Stimulated activated CD8-positive, alpha-beta memory T cell treated with anti-CD3 and anti-CD28 coated beads, Interleukin-2, amount 100 ng/mL, for 48 hours (primary cell): ENCODE measurements around the gene PICK1.
A peak's percentile ranks its signal among the peaks of the same experiment; 100 is the strongest.

ENCODE experiments used
- DNase-seq, 2 donors: peaks; one replicate each; pipeline ENCODE4 v3.0.0-alpha.2; 2020; ENCODE audit warnings: low read depth in 2 of 2

The PICK1 gene

GRCh38 chr22:38049812-38050619 is 7.2 kb upstream of the PICK1 start:
- DNase-seq = no peak

DNA sequence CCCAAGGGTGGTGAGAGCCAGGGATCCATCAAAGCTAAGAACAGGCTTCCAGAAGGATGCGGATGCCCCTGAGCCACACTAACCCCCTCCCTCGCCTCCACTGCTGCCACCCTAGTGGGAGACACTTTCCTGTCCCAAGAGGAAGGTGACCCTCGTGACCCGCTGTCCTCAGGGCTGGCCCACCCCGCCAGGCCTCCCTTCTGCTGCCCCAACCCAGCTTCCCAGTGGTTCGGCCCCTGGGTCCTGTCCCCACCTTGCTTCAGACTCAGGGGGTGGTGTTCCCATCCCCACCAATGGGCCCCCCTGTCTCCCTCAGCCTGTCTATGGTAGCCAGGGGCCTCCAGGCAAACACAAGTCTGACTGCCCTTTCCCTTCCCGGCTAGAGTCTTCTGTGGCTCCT is 6.5 kb upstream of the PICK1 start:
- DNase-seq = no peak

GRCh38 chr22:38051261-38051660 is 5.9 kb upstream of the PICK1 start:
- no peak for DNase-seq

DNA sequence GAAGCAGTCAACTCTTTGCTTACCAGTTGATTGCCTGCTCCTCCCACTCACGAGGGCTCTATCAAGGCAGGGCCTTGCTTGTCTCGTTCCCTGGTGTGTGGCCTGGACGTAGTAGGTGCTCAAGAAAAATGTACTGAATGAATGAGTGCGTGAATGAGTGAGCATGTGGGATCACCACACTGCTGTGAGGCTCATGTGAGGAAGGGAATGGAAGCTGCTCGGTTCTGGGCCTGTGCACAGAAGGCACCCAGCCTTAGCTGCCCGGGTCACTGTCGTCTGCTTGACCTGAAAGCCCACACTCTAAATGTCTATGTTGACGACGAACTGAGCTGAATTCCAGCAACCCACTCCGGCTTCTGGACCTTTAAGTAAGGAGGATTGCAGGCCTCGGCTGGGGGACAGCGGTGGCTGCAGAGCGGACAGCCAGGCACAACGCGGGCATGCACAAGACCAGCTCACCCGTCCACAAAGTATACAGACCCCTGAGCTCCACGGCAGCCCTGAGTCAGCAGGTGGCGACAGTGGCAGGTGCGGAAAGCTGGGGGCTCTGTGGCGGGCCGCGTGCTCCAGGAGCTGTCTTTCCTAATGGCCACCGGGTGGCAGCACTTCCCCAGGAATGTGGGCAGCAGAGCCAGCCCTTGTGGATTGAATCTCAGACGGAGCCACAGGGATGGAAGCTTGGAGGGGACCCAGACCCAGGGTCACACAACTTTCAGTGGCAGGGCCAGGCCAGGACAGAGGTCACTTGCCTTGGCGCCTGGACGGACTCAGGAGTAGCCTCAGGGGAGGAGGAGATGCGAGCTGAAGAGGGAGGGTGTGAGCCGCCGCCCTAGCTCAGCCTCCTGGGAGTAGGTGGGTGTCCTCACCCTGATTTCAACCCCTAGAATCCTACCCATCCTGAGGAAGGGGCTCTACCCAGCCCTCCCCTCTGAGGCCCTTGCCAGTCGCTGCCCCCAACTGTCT is 5.0 kb upstream of the PICK1 start:
- peak; percentile 66 to 67 for DNase-seq

DNA sequence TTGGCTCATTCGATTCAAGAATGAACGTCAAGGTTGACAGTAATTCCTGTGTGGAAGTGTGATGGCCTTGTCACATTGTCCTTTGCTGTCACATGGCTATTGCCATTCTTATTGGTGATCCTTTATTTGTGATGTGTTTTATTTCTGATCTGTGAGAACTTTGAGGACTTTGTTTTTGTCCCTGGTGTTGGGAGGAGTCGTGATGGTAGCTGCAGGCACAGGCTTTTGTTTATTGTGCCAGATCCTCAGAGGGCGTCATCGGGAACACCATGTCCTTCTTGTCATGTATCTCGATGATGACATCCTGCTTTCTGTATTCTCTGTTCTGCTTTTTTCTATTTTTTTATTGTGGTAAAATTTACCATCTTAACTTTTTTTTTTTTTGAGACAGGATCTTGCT is 5.6 kb downstream of the PICK1 start:
- DNase-seq = no peak

GRCh38 chr22:38065539-38065938 is 8.3 kb downstream of the PICK1 start:
- DNase-seq = no peak

DNA sequence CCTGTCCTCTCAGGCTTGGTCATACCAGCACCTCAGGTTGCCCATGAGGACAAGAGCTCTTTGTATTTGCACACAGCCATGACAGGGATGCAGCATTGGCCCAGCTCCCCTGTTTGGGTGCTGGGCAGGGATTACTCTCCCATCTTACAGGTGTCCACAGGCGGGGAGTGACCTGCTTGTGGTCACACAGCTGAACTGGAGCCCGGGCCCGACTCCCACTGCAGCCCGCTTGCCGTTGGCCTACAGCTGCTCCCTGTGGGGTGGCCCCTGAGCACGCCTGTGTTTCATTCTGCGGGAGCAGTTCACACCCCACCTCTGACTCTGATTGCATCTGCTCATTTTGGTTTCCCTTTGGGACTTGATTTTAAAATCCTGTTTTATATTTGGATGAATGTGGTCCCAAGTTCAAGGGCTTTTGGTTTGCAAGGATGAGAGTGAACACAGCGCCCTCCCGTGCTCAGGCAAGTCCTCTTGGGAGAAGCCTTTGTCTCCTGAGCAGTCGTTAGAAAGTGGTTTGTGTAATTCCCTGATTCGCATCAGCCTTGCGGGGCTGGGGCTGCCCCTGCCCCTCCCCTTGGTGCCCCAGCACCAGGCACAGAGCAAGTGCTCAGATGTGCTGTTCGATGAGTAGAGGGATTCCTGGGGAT is 9.3 kb downstream of the PICK1 start:
- DNase-seq = no peak

DNA sequence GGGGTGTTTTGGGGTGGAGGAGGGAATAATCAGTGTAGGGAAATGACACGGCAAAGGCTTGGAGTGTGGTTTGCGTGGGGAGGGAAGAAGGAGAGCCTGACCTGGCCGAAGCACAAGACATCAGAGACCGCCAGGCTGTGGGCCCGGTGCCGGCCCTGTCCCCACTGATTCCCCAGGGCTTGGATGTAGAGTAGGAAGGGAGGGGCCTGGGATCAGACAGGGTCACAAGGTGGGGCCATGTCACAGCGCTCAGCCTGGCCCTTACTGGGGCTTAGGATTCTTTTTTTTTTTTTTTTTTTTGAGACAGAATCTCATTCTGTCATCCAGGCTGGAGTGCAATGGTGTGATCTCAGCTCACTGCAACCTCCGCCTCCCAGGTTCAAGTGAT is 9.8 kb downstream of the PICK1 start:
- DNase-seq = no peak

- no peak for DNase-seq
Measured at GRCh38 chr22:38067761-38068360, 10.7 kb downstream of the PICK1 start.

GRCh38 chr22:38068641-38069371 is 11.6 kb downstream of the PICK1 start:
- DNase-seq = no peak

DNA sequence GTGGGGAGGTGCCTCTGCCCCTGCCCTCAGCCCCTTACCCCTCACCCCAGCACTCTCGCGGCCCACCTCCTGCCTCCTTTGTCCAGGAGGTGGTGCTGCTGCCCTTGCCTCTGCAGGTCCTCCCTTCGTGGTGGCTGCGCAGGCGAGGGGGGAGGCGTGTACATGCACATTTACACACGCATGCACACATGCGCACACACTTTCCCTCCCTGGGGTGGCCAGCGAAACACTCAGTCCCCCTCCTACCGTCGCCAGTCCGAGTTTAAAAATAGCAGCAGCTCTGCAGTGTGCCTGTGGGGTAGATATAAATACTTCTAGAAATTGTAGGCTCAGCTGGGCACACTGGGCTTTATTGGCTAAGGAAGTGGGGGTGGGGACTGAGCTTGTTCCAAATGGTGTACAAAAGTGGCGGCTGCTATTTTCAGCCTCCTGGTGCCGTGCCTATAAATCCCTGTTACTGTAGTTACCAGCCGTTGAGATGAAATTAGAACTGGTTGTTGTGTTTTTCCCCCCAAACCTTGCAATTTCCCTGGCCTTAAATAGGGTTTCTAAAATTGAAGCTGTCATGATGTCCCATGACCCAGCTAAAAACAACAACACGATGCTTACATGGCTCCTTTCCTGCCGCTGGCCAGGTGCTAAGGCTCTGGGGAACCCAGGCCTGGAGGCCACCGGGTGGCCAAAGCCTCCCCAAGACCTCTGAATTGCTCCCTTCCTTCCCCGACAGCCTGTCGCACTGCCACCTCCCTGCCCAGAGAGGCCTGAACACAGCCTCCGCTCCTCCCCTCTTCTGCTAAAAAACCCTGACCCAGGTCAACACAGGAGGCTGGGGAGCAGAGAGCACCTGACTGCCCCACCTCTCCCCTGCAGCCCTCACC is 12.4 kb downstream of the PICK1 start:
- no peak for DNase-seq

DNA sequence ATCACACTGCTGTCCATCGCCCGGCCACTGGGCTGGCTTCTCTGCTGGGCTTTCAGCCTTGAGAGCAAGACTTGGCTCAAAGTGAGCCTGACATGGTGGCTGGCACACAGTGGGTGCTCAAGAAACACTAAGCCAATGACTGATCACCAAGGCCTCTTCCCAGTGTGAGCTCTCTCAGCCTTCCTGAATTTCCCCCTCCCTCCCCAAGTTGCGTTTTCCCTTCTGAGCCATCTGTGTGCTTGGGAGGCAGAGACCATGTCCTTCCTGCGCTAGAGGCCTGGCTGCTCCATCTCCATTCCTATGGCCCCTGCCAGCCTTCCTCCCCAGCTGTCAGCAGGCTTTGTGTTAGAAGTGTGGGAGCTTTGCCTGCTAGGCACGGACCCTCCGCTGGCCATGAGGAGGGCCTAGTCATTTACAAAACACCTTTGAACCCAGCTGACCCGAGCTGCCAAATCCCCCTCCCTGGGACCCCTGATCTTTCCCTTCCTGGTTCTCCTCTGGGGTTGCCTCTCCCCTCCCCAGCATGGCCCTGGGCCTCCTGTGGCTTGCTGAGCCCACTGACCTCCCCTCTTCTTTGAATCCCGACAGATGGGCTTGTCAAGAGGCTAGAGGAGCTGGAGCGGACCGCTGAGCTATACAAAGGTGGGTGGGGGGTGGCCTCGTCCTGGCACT is 13.2 kb downstream of the PICK1 start:
- DNase-seq = no peak

DNA sequence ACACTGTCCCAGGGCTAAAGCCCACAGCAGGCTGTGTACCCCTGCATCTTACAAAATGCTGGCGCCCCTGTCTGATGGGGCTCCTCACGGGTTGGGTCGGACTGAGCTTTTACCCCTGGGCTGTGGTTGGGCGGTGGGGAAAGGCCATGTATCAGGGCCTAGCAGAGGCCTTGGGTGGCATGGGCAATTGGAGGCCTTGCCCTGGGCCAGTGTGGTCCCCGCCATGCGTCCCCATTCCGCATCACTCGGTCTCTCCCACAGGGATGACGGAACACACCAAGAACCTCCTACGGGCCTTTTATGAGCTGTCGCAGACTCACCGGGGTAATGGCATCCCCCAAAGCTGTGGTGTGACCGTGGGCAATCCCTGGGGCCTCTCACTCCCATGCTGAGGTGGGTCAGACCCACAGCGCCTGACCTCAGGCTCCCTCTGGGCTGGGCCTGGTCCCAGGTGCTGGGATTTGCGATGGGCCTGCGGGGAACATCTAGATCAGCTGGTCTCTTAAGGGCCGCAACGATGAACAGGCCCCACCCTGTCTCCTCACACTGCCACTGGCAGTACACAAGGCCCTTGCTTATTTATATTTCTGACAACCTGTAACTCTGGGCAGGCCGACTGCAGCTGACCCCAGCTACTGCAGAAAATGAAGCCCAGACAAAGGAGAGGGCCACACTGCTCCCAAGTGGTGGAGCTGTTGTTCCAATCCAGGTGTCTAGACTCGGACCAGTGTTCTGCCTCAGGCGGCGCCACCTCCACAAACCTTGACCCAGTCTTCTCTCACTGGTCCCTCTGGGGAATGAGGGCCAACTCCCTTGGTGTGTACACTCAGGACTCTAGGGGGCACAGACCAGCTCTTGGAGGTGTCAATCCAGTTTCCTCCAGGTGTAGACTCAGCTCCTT is 14.5 kb downstream of the PICK1 start:
- no peak for DNase-seq

DNA sequence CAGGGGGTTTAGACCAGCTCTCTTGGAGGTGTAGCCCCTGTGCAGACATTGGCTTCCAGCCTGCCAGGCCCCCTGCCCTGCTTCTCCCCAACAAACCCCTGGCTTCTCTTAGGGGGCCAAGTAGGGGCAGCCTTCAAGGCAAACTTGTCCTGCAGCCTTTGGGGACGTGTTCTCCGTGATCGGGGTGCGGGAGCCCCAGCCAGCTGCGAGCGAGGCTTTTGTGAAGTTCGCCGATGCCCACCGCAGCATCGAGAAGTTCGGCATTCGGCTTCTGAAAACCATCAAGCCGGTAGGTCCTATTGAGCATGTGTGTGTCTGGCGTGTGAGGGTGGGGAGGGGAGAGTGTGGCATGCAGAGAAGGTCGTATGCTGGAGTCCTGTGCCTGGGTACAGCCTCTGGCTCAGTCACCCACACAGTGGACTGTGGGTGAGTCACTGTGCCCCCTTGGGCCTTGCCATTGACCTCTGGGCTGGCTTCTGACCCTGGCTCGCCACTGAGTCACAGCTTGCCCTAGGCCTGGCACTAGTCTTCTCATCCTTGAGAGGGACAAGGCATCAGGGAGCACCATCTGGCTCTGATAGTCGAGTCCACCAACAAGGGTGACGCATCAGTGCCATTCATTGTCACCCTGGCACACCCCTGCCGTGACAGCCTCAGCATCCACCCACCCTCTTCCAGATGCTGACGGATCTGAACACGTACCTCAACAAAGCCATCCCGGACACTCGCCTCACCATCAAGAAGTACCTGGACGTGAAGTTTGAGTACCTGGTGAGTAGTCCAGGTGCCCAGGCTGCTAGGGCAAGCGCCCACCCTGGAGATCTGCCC is 15.3 kb downstream of the PICK1 start:
- no peak for DNase-seq

DNA sequence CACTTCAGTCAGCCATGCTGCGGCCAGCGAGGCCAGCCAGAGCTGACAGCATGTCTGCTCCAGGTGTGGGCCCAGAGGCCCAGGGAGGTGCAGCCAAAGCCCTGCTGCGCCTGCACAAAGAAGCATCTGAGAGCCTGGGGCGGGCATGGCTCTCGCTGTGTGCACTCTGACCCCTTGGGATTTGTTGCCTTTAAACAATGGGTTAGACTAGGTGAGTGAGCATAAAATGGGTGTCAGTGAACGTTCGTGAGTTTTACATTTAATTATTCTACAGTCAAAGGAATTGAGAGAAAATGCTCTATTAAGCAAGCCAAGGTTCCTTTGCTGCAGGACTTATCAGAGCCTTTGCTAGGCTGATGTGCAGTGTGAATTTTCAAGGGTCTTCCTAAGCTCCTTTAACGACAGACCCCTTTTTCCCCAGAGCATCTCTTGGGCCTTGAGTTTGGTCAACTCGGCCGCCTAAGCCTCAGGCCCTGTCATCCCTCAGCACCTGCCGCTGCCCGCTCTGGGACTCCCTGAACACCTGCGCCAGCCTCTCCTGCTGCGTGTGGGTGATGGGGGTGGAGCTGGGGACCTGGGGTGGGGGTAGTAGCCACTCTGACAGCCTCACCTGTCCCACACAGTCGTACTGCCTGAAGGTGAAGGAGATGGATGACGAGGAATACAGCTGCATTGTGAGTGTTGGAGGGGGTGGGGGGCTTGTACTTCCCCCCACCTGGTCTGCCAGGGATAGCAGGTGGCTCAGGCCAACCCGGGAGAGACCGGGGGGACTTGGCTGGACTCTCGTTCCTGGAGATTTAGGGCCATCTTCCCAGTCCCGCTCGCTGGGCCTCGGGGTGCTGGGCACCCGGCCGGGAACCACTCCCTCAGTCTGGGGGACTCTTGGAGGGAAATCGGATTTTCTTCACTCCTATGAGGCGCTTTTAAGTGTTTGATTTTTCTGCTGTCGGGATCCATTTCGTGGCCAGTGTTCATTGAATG is 16.2 kb downstream of the PICK1 start:
- DNase-seq = no peak
